ENCODE results near the gene TNIP3. TPM values are rescaled to one million over a fixed set of nuclear protein-coding genes. Genes with fewer than 3 reads are reported as not detected.

The TNIP3 gene
- total RNA-seq, 3 donors from 2014 or later: 0.73 TPM; not detected in 2

GRCh38 chr4:121146530-121146929 is 17.6 kb downstream of the TNIP3 start:
- TF ChIP-seq POLR2AphosphoS5 (IDR thresholded peaks at IDR 0.05): no peak
- TF ChIP-seq CTCF (IDR thresholded peaks at IDR 0.05): no peak
- no peak for TF ChIP-seq POLR2A (IDR thresholded peaks at IDR 0.05)
- Histone ChIP-seq H3K9me3 (no peaks in the 10 kb centered on the region), H3K27me3 (no peaks in the 10 kb centered on the region), H3K4me1 (no peaks in the 10 kb centered on the region), H3K4me3 (no peak overlapping the region), H3K27ac (no peak overlapping the region), H3K36me3 (no peaks in the 10 kb centered on the region)
- DNase-seq (ENCODE audit: low spot score in 2 of 2): no peak
- intact Hi-C loops (cut with DNase I; ENCODE audit: low total_unique reads): no loop called here

GRCh38 chr4:121145430-121145829 is 18.7 kb downstream of the TNIP3 start:
- no peaks in the 10 kb centered on the region for H3K36me3 ChIP-seq
- H3K27me3 ChIP-seq: no peaks in the 10 kb centered on the region
- no peak overlapping the region for H3K4me3 ChIP-seq
- no peaks in the 10 kb centered on the region for H3K9me3 ChIP-seq
- no peak for DNase-seq (ENCODE audit: low spot score in 2 of 2)
- H3K27ac ChIP-seq: no peak overlapping the region
- TF ChIP-seq POLR2A (IDR thresholded peaks at IDR 0.05) (no peak), CTCF (IDR thresholded peaks at IDR 0.05) (no peak), POLR2AphosphoS5 (IDR thresholded peaks at IDR 0.05) (no peak)
- intact Hi-C loops (cut with DNase I; ENCODE audit: low total_unique reads): no loop called here
- H3K4me1 ChIP-seq: no peaks in the 10 kb centered on the region

- Histone ChIP-seq H3K27me3 (no peaks in the 10 kb centered on the region), H3K4me3 (no peak overlapping the region), H3K4me1 (no peaks in the 10 kb centered on the region), H3K9me3 (no peaks in the 10 kb centered on the region), H3K36me3 (no peaks in the 10 kb centered on the region), H3K27ac (no peak overlapping the region)
- TF ChIP-seq POLR2AphosphoS5 (IDR thresholded peaks at IDR 0.05) (no peak), CTCF (IDR thresholded peaks at IDR 0.05) (no peak), POLR2A (IDR thresholded peaks at IDR 0.05) (no peak)
- DNase-seq (ENCODE audit: low spot score in 2 of 2): no peak
- intact Hi-C loops (cut with DNase I; ENCODE audit: low total_unique reads): no loop called here
These were observed 20.1 kb downstream of the TNIP3 start for GRCh38 chr4:121144021-121144420.

DNA sequence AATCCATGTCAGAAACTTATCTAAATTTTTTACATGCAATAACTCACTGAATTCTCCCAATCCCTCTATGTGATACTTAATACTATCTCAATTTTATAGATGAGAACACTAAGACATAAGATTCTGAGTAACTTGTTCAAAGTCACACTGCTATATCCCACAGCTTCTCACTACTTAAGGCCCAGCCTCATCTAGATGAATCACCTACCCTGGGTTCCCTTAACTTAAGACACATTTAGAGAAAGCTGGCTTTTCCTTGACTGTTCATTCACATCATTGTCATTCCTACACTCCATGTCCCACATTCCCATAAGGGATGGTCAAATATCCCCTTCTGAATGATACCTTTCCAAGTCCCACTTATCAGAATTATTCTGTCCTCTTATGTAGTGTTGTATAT is 21.0 kb downstream of the TNIP3 start:
- DNase-seq (ENCODE audit: low spot score in 2 of 2): no peak
- Histone ChIP-seq H3K4me1 (no peaks in the 10 kb centered on the region), H3K4me3 (no peak overlapping the region), H3K27me3 (no peaks in the 10 kb centered on the region), H3K36me3 (no peaks in the 10 kb centered on the region), H3K27ac (no peak overlapping the region), H3K9me3 (no peaks in the 10 kb centered on the region)
- TF ChIP-seq CTCF (IDR thresholded peaks at IDR 0.05) (no peak), POLR2A (IDR thresholded peaks at IDR 0.05) (no peak), POLR2AphosphoS5 (IDR thresholded peaks at IDR 0.05) (no peak)
- intact Hi-C loops (cut with DNase I; ENCODE audit: low total_unique reads): no loop called here

GRCh38 chr4:121140716-121141460 is 23.2 kb downstream of the TNIP3 start:
- Histone ChIP-seq H3K9me3 (no peaks in the 10 kb centered on the region), H3K4me1 (no peaks in the 10 kb centered on the region), H3K27ac (no peak overlapping the region), H3K36me3 (no peaks in the 10 kb centered on the region), H3K4me3 (no peak overlapping the region), H3K27me3 (no peaks in the 10 kb centered on the region)
- DNase-seq (ENCODE audit: low spot score in 2 of 2): no peak
- intact Hi-C loops (cut with DNase I; ENCODE audit: low total_unique reads): no loop called here
- TF ChIP-seq CTCF (IDR thresholded peaks at IDR 0.05): no peak
- no peak for TF ChIP-seq POLR2A (IDR thresholded peaks at IDR 0.05)
- no peak for TF ChIP-seq POLR2AphosphoS5 (IDR thresholded peaks at IDR 0.05)
